CD4-positive, alpha-beta T cell (primary cell): ENCODE measurements around the gene SYNE1. TPM values are rescaled to one million over a fixed set of nuclear protein-coding genes. Genes with fewer than 3 reads are reported as not detected.

ENCODE experiments used
- ATAC-seq: fragments of 200-7000 bp; cut with Tn5 transposase; one replicate; pipeline ENCODE4 v1.10.0; 2022; ENCODE audit warnings: mild to moderate bottlenecking; ENCODE audit not compliant: poor library complexity
- CTCF ChIA-PET: fragments of 350-600 bp; sonication (Branson Sonifier 250); formaldehyde crosslinking; loops from one replicate; lab custom pipeline; 2021; ENCODE audit warnings: antibody characterized with exemption, inconsistent platforms; lab: Charles Lee
- POLR2A ChIA-PET: fragments of 350-600 bp; sonication (Branson Sonifier 250); formaldehyde crosslinking; loops from one replicate; lab custom pipeline; 2021; ENCODE audit warnings: antibody characterized with exemption, inconsistent platforms; lab: Charles Lee
- DNase-seq, 14 experiments: peaks; one replicate each; pipeline ENCODE4 v3.0.0-alpha.2; 2013 to 2020; ENCODE audit warnings: mixed read lengths in 2 of 14
- H3K27ac ChIP-seq, 2 donors: one replicate each; pipeline versions ENCODE4 v1.5.1 to v1.7.0; 2013; ENCODE audit warnings: low read length in 2 of 2, low read depth in 1 of 2, mild to moderate bottlenecking in 1 of 2
- H3K27me3 ChIP-seq, 2 experiments: 1 replicate in 1 of 2; 2 replicates in 1 of 2; pipeline versions ENCODE4 v1.6.1 to v1.7.0; 2013; ENCODE audit warnings: low read length in 2 of 2, control low read depth in 1 of 2, mild to moderate bottlenecking in 1 of 2, moderate library complexity in 1 of 2; ENCODE audit not compliant: insufficient read depth in 2 of 2, control insufficient read depth in 1 of 2
- H3K36me3 ChIP-seq: one replicate; pipeline ENCODE4 v1.6.1; 2013; ENCODE audit warnings: low read length, control low read depth; ENCODE audit not compliant: insufficient read depth
- H3K4me1 ChIP-seq: one replicate; pipeline ENCODE4 v1.6.1; 2013; ENCODE audit warnings: low read length, control low read depth; ENCODE audit not compliant: insufficient read depth
- H3K4me3 ChIP-seq: one replicate; pipeline ENCODE4 v1.5.1; 2013; ENCODE audit warnings: mild to moderate bottlenecking, low read length, moderate library complexity
- H3K9me3 ChIP-seq, 2 experiments: 1 replicate in 1 of 2; 2 replicates in 1 of 2; pipeline versions ENCODE4 v1.6.1 to v1.7.0; 2013; ENCODE audit warnings: low read length in 2 of 2, mild to moderate bottlenecking in 2 of 2, control low read depth in 1 of 2, moderate library complexity in 1 of 2; ENCODE audit not compliant: control insufficient read depth in 1 of 2, insufficient read depth in 1 of 2
- H3K27ac Mint-ChIP-seq: one replicate; pipeline ENCODE4 v1.8.0; 2020; ENCODE audit warnings: mixed read lengths
- H3K27me3 Mint-ChIP-seq: one replicate; pipeline ENCODE4 v1.8.0; 2021; ENCODE audit warnings: mixed read lengths
- H3K36me3 Mint-ChIP-seq: one replicate; pipeline ENCODE4 v1.8.0; 2021; ENCODE audit warnings: low read depth, mixed read lengths
- H3K4me1 Mint-ChIP-seq: one replicate; pipeline ENCODE4 v1.8.0; 2021; ENCODE audit warnings: low read depth, mixed read lengths
- H3K4me3 Mint-ChIP-seq: one replicate; pipeline ENCODE4 v1.8.0; 2020; ENCODE audit warnings: mild to moderate bottlenecking, mixed read lengths
- H3K9me3 Mint-ChIP-seq: one replicate; pipeline ENCODE4 v1.8.0; 2020; ENCODE audit warnings: mixed read lengths
- CTCF ChIP-seq: fragments of 200-600 bp; IDR thresholded peaks from one replicate; pipeline ENCODE4 v1.8.0; 2022; ENCODE audit warnings: antibody characterized with exemption, mild to moderate bottlenecking
- intact Hi-C, 2 experiments: fragments of 100-400 bp; cut with DNase I in 1 of 2; cut with micrococcal nuclease in 1 of 2; formaldehyde crosslinking; loops; one replicate each; pipeline versions ENCODE4 v1.15.1 to v1.9.0; 2023 to 2025; cut with DNase I, micrococcal nuclease
- total RNA-seq, 174 experiments: library from RNA in 2 of 174; stranded (reverse) in 2 of 174; gene quantifications; one replicate each; pipeline ENCODE4 v1.2.3 and lab custom pipeline; 2021 to 2026

Gene SYNE1
- total RNA-seq, 2 experiments from 2014 or later: 94.9 to 108 TPM

- no peaks in the 10 kb centered on the region for H3K9me3 ChIP-seq
- Mint-ChIP-seq H3K27ac (peak overlapping the region; percentile 8), H3K36me3 (peaks cover 97% of the 10 kb centered on the region), H3K4me3 (no peak overlapping the region), H3K27me3 (no peaks in the 10 kb centered on the region), H3K9me3 (no peaks in the 10 kb centered on the region), H3K4me1 (no peaks in the 10 kb centered on the region)
- H3K27me3 ChIP-seq: no peaks in the 10 kb centered on the region
- no peak for TF ChIP-seq CTCF
- DNase-seq (no peak), ATAC-seq (no peak)
- no peaks in the 10 kb centered on the region for H3K4me1 ChIP-seq
- peaks cover 88% of the 10 kb centered on the region for H3K36me3 ChIP-seq
- no peak overlapping the region for H3K27ac ChIP-seq
- intact Hi-C loops: loop anchor here in 1 of 2 experiments (5.0 kb wide), 1 partner anchor 83 kb away; no protein-coding TSS in a partner anchor
- ChIA-PET POLR2A (interaction anchor here (1.1 kb wide), 1 partner anchor 61 kb away, joined by 3 read pairs; no protein-coding TSS in a partner anchor), CTCF (no interaction called here)
- H3K4me3 ChIP-seq: no peak overlapping the region
Observed at GRCh38 chr6:152240436-152240835, 396.7 kb downstream of the SYNE1 start.

GRCh38 chr6:152236370-152237097, 400.6 kb downstream of the SYNE1 start:
- Histone ChIP-seq H3K9me3 (no peaks in the 10 kb centered on the region), H3K27me3 (no peaks in the 10 kb centered on the region), H3K4me3 (no peak overlapping the region), H3K4me1 (peaks cover 16% of the 10 kb centered on the region), H3K36me3 (peaks cover 84% of the 10 kb centered on the region), H3K27ac (no peak overlapping the region)
- Mint-ChIP-seq H3K4me1 (peaks cover 28% of the 10 kb centered on the region), H3K36me3 (peaks cover 98% of the 10 kb centered on the region), H3K4me3 (no peak overlapping the region), H3K27ac (no peak overlapping the region), H3K9me3 (no peaks in the 10 kb centered on the region), H3K27me3 (no peaks in the 10 kb centered on the region)
- intact Hi-C loops: no loop called here
- ATAC-seq: no peak
- CTCF ChIA-PET: interaction anchor here (1.0 kb wide), 1 partner anchor 9 kb away, joined by 4 read pairs; no protein-coding TSS in a partner anchor
- no peak for DNase-seq
- TF ChIP-seq CTCF: no peak
- POLR2A ChIA-PET: no interaction called here

GRCh38 chr6:152233547-152234320, 403.4 kb downstream of the SYNE1 start:
- ATAC-seq (peak; percentile 73), DNase-seq (peak in 6 of 14 experiments; percentile 12 to 70 (median 34))
- Mint-ChIP-seq H3K27ac (peak overlapping the region; percentile 82), H3K4me3 (peak overlapping the region; percentile 78), H3K4me1 (peaks cover 28% of the 10 kb centered on the region), H3K9me3 (no peaks in the 10 kb centered on the region), H3K27me3 (no peaks in the 10 kb centered on the region), H3K36me3 (peaks cover 90% of the 10 kb centered on the region)
- Histone ChIP-seq H3K36me3 (peaks cover 81% of the 10 kb centered on the region), H3K27ac (no peak overlapping the region), H3K4me3 (peak overlapping the region; percentile 1), H3K27me3 (no peaks in the 10 kb centered on the region), H3K4me1 (peaks cover 16% of the 10 kb centered on the region), H3K9me3 (no peaks in the 10 kb centered on the region)
- TF ChIP-seq CTCF: no peak
- ChIA-PET CTCF (interaction anchor here (0.6 to 1.2 kb wide), 4 partner anchors 14 to 860 kb away, joined by 3 read pairs; no protein-coding TSS in a partner anchor), POLR2A (interaction anchor here (0.7 to 2.5 kb wide), 6 partner anchors 49 to 844 kb away, joined by 3 to 37 read pairs (median 4); partner anchors contain the start of gene RMND1)
- intact Hi-C loops: loop anchor here in 1 of 2 experiments (2.0 kb wide), 1 partner anchor 49 kb away; no protein-coding TSS in a partner anchor
